Measurements from ENCODE around the gene ZNF383.
A peak's percentile ranks its signal among the peaks of the same experiment; 100 is the strongest.
"Not testable (repeated sequence)": the region's sequence is repeated elsewhere in the genome, so short reads cannot be mapped to it uniquely, and the experiment has no call there.

Gene ZNF383

DNA sequence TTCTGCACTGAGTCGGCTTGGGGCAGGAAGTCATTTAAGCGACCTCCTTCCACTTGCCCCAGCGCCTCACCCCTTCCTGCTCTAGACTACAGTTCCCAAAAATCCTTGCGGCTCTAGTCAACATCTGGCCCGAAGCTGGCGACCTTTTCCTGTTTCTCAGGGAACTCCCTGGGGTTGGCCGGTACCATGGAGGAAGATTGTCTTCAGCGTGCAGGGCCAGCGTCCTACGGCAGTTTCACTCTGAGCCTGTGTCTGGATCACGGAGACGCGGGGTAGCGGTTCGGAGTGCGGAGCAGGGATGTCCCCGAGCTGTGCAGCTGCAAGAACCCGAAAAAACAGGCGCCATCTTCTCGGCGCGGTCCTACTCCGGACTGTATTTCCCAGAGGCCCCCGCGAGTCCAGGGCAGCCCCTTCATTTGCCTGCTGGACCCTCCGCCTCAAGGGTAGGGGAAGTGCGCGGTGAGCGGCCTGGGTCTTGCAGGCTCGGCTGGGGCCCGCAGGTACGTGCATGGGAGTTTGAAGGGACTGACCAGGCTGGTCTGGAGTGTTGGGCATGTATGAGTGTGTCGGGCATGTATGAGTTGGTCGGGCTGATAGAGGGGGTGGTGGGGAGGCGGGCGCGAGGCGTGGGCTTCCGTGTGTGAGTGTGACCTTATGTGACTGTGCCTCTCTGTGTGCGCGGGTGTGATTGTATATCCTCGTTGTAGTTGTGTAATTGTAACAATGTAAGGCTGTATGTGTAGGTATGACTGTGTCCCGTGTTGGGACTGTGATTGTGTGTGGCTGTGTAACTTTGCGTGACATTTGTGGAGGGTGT lies at the start of gene ZNF383:
TSS of gene ZNF383 (plus strand) at position 440 of the 817 bp plus-strand sequence. CDS start 12,240 bp downstream, outside the sequence.
- peak within 1 kb of the TSS; percentile 99 for H3K4me3 ChIP-seq (ENCODE audit: low read depth, low read length)
- TF ChIP-seq, protein P1, sequence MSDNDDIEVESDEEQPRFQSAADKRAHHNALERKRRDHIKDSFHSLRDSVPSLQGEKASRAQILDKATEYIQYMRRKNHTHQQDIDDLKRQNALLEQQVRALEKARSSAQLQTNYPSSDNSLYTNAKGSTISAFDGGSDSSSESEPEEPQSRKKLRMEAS (IDR thresholded peaks at IDR 0.05; ENCODE audit: low read depth, low read length) = peak; percentile 9; the same call in 1 of the 2 replicates
- TF ChIP-seq, protein P2, sequence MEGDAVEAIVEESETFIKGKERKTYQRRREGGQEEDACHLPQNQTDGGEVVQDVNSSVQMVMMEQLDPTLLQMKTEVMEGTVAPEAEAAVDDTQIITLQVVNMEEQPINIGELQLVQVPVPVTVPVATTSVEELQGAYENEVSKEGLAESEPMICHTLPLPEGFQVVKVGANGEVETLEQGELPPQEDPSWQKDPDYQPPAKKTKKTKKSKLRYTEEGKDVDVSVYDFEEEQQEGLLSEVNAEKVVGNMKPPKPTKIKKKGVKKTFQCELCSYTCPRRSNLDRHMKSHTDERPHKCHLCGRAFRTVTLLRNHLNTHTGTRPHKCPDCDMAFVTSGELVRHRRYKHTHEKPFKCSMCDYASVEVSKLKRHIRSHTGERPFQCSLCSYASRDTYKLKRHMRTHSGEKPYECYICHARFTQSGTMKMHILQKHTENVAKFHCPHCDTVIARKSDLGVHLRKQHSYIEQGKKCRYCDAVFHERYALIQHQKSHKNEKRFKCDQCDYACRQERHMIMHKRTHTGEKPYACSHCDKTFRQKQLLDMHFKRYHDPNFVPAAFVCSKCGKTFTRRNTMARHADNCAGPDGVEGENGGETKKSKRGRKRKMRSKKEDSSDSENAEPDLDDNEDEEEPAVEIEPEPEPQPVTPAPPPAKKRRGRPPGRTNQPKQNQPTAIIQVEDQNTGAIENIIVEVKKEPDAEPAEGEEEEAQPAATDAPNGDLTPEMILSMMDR (IDR thresholded peaks at IDR 0.05; ENCODE audit: low read depth, low read length) = no peak
- TF ChIP-seq POLR2A (IDR thresholded peaks at IDR 0.05; ENCODE audit: extremely low read depth, insufficient read length) (peak; percentile 47), MYC (IDR thresholded peaks at IDR 0.05; ENCODE audit: low read depth, low read length) (no peak)
- peak; percentile 92 for DNase-seq (ENCODE audit: low read depth)

DNA sequence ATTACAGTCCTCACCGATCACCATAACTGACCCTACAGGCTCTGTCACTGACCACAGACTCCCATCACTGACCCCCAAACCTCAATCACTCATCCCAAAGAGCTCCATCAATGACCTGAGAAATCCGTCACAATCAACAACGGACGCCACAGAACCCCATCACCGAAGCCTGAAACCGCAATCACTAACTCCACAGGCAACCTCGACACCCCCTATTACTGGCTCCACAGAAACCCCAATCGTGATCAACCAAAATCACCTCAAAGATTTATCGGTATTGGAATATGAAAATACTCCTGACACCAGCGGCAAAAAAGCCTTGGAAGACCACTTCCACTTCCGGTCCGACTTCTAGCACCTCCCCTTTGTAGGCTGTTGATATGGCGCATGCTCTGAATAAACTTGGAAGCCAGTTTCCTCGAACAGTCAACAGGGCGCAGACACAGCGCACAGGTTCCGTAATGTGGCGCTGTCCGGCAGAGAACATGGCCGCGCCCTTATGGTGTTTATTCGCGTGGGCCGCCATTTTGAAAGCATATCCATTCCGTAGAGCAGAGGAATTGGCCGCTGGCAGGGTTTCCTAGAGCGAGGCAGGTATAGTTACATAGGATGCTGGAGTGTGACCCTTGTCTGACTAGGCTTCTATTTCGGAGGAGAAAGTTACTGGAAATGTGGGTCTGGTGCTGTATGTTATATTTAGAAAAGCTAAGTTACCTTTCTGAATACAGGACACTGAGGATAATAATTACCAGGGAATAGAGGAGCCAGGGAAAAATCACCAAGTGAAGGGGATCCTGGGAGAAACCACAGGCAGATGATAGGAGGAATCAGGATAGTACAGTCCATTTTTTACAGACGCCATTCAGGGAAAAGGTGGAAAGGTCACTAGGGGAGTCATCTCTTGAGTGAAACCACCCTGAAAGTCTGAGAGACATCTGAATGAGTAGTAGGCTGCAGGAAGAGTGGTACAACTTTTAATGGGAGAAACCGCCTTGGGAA lies 45.3 kb upstream of the ZNF383 start, which contains the start of gene ZNF585A:
TSS of gene ZNF585A (minus strand) at position 328 of the 999 bp plus-strand sequence. CDS start 2,785 bp downstream, outside the sequence.
- DNase-seq (ENCODE audit: low read depth) = peak; percentile 93
- H3K4me3 ChIP-seq (ENCODE audit: low read depth, low read length) = peak within 1 kb of the TSS; percentile 96
- TF ChIP-seq POLR2A (IDR thresholded peaks at IDR 0.05; ENCODE audit: extremely low read depth, insufficient read length) (peak; percentile 42), MYC (IDR thresholded peaks at IDR 0.05; ENCODE audit: low read depth, low read length) (no peak)
- TF ChIP-seq, protein P1 (IDR thresholded peaks at IDR 0.05; ENCODE audit: low read depth, low read length) = peak; percentile 44

DNA sequence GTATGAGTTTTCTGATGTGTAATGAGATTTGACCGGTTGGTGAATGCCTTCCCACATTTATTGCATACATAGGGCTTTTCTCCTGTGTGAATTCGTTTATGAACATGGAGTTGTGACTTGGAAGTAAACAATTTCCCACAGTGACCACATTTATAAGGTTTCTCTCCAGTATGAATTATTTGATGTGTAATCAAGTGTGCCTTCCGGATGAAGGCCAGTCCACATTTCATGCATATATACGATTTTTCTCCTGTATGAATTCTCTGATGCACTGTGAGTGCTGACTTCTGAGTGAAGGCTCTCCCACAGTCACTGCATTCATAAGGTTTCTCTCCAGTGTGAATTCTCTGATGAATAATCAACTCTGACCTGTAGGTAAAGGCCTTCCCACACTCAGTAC lies 31.9 kb upstream of the ZNF383 start:
- H3K4me3 ChIP-seq (ENCODE audit: low read depth, low read length); DNase-seq (ENCODE audit: low read depth): not testable (repeated sequence)

- DNase-seq (ENCODE audit: low read depth); H3K4me3 ChIP-seq (ENCODE audit: low read depth, low read length): not testable (repeated sequence)
Measured at GRCh38 chr19:37195248-37195647, 22.8 kb upstream of the ZNF383 start.

DNA sequence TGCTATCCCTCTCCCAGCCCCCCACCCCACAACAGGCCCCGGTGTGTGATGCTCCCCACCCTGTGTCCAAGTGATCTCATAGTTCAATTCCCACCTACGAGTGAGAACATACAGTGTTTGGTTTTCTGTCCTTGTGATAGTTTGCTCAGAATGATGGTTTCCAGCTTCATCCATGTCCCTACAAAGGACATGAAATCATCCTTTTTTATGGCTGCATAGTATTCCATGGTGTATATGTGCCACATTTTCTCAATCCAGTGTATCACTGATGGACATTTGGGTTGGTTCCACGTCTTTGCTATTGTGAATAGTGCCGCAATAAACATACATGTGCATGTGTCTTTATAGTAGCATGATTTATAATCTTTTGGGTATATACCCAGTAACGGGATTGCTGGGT lies 20.9 kb upstream of the ZNF383 start:
- H3K4me3 ChIP-seq (ENCODE audit: low read depth, low read length); DNase-seq (ENCODE audit: low read depth): not testable (repeated sequence)

- H3K4me3 ChIP-seq (ENCODE audit: low read depth, low read length) = no peak overlapping the region
- TF ChIP-seq, protein P1 (IDR thresholded peaks at IDR 0.05; ENCODE audit: low read depth, low read length) = no peak
- TF ChIP-seq MYC (IDR thresholded peaks at IDR 0.05; ENCODE audit: low read depth, low read length) = no peak
- no peak for TF ChIP-seq POLR2A (IDR thresholded peaks at IDR 0.05; ENCODE audit: extremely low read depth, insufficient read length)
- TF ChIP-seq, protein P2 (IDR thresholded peaks at IDR 0.05; ENCODE audit: low read depth, low read length) = no peak
- DNase-seq (ENCODE audit: low read depth) = no peak
Measured at GRCh38 chr19:37197768-37198167, 20.2 kb upstream of the ZNF383 start.

- TF ChIP-seq MYC (IDR thresholded peaks at IDR 0.05; ENCODE audit: low read depth, low read length) (no peak), POLR2A (IDR thresholded peaks at IDR 0.05; ENCODE audit: extremely low read depth, insufficient read length) (peak; percentile 41)
- TF ChIP-seq, protein P2 (IDR thresholded peaks at IDR 0.05; ENCODE audit: low read depth, low read length) = no peak
- peak overlapping the region; percentile 99 for H3K4me3 ChIP-seq (ENCODE audit: low read depth, low read length)
- no peak for DNase-seq (ENCODE audit: low read depth)
Measured at GRCh38 chr19:37217480-37217774, 587 bp upstream of the ZNF383 start.

DNA sequence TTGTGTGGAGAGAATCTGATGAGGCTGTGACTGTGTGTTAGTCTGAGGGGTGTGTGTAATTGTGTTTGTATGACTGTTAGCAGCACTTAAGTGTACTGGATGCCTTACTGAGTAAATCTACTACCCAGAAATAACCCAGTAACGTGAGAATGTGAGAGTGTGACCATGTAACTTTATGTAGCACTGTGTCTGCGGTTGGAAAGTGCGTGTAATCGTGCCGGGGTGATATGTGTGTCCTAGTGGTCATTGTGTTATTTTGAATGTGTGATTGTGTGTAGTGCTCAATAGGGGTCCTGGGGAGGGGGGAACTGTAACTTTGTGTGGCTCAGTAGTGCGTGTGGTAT lies 550 bp downstream of the ZNF383 start:
- H3K4me3 ChIP-seq (ENCODE audit: low read depth, low read length) = peak overlapping the region; percentile 99
- TF ChIP-seq, protein P1 (IDR thresholded peaks at IDR 0.05; ENCODE audit: low read depth, low read length) = no peak
- TF ChIP-seq MYC (IDR thresholded peaks at IDR 0.05; ENCODE audit: low read depth, low read length) (no peak), POLR2A (IDR thresholded peaks at IDR 0.05; ENCODE audit: extremely low read depth, insufficient read length) (no peak)
- TF ChIP-seq, protein P2 (IDR thresholded peaks at IDR 0.05; ENCODE audit: low read depth, low read length) = no peak
- DNase-seq (ENCODE audit: low read depth) = peak; percentile 18
